ENCODE results near the gene SMOC2.

The SMOC2 gene

GRCh38 chr6:168400037-168400436 lies 40.9 kb upstream of the SMOC2 start:
- TF ChIP-seq, protein P1, sequence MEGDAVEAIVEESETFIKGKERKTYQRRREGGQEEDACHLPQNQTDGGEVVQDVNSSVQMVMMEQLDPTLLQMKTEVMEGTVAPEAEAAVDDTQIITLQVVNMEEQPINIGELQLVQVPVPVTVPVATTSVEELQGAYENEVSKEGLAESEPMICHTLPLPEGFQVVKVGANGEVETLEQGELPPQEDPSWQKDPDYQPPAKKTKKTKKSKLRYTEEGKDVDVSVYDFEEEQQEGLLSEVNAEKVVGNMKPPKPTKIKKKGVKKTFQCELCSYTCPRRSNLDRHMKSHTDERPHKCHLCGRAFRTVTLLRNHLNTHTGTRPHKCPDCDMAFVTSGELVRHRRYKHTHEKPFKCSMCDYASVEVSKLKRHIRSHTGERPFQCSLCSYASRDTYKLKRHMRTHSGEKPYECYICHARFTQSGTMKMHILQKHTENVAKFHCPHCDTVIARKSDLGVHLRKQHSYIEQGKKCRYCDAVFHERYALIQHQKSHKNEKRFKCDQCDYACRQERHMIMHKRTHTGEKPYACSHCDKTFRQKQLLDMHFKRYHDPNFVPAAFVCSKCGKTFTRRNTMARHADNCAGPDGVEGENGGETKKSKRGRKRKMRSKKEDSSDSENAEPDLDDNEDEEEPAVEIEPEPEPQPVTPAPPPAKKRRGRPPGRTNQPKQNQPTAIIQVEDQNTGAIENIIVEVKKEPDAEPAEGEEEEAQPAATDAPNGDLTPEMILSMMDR (IDR thresholded peaks at IDR 0.05; ENCODE audit: low read depth, low read length): no peak
- H3K4me3 ChIP-seq (ENCODE audit: low read depth, low read length): no peak overlapping the region

GRCh38 chr6:168403370-168404005 lies 37.5 kb upstream of the SMOC2 start:
- TF ChIP-seq, protein P1 (IDR thresholded peaks at IDR 0.05; ENCODE audit: low read depth, low read length): no peak
- no peak overlapping the region for H3K4me3 ChIP-seq (ENCODE audit: low read depth, low read length)

DNA sequence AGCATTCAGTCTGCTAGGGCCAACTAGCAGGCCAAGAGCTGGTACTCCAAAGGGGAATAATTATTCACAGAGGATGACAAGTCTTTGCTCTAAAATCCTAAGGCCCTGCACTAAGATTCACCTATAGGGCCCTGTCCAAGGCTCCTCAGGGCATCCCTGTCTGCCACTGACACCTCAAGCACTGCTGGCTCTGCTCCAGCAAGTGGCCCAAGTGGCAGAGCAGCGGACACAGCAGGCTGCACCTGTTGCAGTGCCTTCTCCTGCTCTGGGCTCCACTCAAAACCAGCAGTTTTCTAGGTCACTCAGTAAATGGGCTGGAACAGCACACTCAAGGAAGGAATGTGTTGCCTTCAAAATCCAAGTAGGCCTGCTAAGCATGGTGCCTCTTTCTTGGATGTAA lies 36.4 kb upstream of the SMOC2 start:
- TF ChIP-seq, protein P1 (IDR thresholded peaks at IDR 0.05; ENCODE audit: low read depth, low read length): no peak
- H3K4me3 ChIP-seq (ENCODE audit: low read depth, low read length): no peak overlapping the region

DNA sequence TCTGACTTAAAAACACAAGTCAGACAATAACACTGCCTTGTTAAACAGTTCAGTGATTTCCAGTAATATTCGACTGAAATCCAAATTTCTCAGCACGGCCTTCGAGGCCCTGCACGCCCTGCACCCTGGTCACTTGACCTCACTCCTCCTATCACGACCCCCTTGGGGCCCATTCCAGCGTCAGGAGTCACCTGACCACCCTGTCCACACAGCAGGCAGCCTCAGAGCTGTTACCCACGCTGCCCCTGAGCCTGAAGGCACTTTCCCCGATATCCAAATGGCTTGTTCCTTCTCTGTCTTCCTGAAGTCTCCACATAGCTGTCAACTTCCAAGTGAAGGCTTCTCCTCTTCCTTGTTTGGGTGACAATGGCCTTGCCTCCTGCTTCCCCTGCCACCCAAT lies 33.1 kb upstream of the SMOC2 start:
- H3K4me3 ChIP-seq (ENCODE audit: low read depth, low read length): no peak overlapping the region
- TF ChIP-seq, protein P1 (IDR thresholded peaks at IDR 0.05; ENCODE audit: low read depth, low read length): no peak

GRCh38 chr6:168408504-168409136 lies 32.4 kb upstream of the SMOC2 start:
- TF ChIP-seq, protein P1 (IDR thresholded peaks at IDR 0.05; ENCODE audit: low read depth, low read length): no peak
- H3K4me3 ChIP-seq (ENCODE audit: low read depth, low read length): no peak overlapping the region

DNA sequence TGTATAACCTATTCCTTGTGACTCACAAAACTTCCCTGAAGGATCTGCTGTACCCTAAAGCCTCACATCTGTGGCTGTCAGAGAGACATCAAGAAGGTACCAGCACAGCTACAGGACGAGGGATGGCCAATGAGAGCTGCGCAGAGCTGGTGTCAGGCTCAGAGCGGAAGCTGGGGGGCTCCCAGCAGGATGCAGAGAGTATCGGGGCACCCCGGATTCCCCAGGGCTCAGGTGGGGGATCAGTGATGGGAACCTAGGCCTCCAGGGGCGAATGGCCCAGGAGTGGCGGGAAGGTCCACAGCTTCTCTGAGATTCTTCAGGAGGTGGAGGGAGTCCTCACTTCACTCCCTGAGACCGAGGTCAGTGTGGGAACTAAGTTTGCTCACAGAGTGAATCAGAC lies 30.9 kb upstream of the SMOC2 start:
- TF ChIP-seq, protein P1 (IDR thresholded peaks at IDR 0.05; ENCODE audit: low read depth, low read length): no peak
- no peak overlapping the region for H3K4me3 ChIP-seq (ENCODE audit: low read depth, low read length)

DNA sequence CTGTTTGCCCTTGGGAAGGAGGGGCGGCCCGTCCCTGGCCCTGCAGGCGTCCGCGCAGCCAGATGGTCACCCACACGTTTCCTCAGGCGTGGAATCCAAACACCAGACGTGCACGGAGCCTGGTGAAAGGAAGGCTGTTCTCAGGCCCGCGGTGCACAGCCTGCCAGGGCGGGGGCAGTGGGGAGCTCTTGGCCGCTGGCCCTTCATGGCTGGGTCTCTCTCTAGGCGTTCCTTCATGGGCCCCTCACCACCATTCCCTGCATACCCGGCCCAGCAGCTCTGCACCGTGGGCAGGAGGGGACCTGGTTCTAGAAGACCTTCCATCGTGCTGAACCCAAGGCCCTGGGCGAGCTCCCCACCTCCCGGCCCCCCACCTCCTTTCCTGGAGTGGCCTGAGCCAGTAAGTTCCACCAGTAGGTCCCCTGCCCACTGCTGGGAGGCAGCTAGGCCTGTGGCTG lies 30.4 kb upstream of the SMOC2 start:
- H3K4me3 ChIP-seq (ENCODE audit: low read depth, low read length): no peak overlapping the region
- TF ChIP-seq, protein P1 (IDR thresholded peaks at IDR 0.05; ENCODE audit: low read depth, low read length): no peak

Measured in WI38 (cell line).